ENCODE measurements around the gene TCF12.
"Not testable (repeated sequence)": the region's sequence is repeated elsewhere in the genome, so short reads cannot be mapped to it uniquely, and the experiment has no call there.

Gene TCF12

GRCh38 chr15:57097919-57098543, 179.6 kb downstream of the TCF12 start:
- H3K27me3 ChIP-seq (ENCODE audit: low read depth, low read length); H3K27ac ChIP-seq (ENCODE audit: low read length); H3K36me3 ChIP-seq (ENCODE audit: control insufficient read depth in 1 of 2, insufficient read depth in 2 of 2, low read length in 2 of 2); H3K4me3 ChIP-seq (ENCODE audit: low read depth in 1 of 2, low read length in 2 of 2); H3K4me1 ChIP-seq (ENCODE audit: control insufficient read depth in 1 of 2, insufficient read depth in 2 of 2, low read length in 2 of 2); H3K9me3 ChIP-seq (ENCODE audit: control insufficient read depth in 1 of 2, low read length in 2 of 2): not testable (repeated sequence)

GRCh38 chr15:57098896-57099295, 180.5 kb downstream of the TCF12 start:
- H3K27me3 ChIP-seq (ENCODE audit: low read depth, low read length): no peaks in the 10 kb centered on the region
- no peaks in the 10 kb centered on the region for H3K9me3 ChIP-seq (ENCODE audit: control insufficient read depth in 1 of 2, low read length in 2 of 2)
- H3K4me1 ChIP-seq (ENCODE audit: control insufficient read depth in 1 of 2, insufficient read depth in 2 of 2, low read length in 2 of 2): no peaks in the 10 kb centered on the region
- H3K4me3 ChIP-seq (ENCODE audit: low read depth in 1 of 2, low read length in 2 of 2): no peak overlapping the region
- peaks cover 0 to 7% of the 10 kb centered on the region in 2 donors for H3K36me3 ChIP-seq (ENCODE audit: control insufficient read depth in 1 of 2, insufficient read depth in 2 of 2, low read length in 2 of 2)
- no peak overlapping the region for H3K27ac ChIP-seq (ENCODE audit: low read length)

GRCh38 chr15:57100136-57100539, 181.7 kb downstream of the TCF12 start:
- H3K9me3 ChIP-seq (ENCODE audit: control insufficient read depth in 1 of 2, low read length in 2 of 2): no peaks in the 10 kb centered on the region
- no peaks in the 10 kb centered on the region for H3K27me3 ChIP-seq (ENCODE audit: low read depth, low read length)
- H3K36me3 ChIP-seq (ENCODE audit: control insufficient read depth in 1 of 2, insufficient read depth in 2 of 2, low read length in 2 of 2): no peaks in the 10 kb centered on the region
- H3K4me1 ChIP-seq (ENCODE audit: control insufficient read depth in 1 of 2, insufficient read depth in 2 of 2, low read length in 2 of 2): no peaks in the 10 kb centered on the region
- no peak overlapping the region for H3K4me3 ChIP-seq (ENCODE audit: low read depth in 1 of 2, low read length in 2 of 2)
- H3K27ac ChIP-seq (ENCODE audit: low read length): no peak overlapping the region

GRCh38 chr15:57102858-57103257, 184.4 kb downstream of the TCF12 start:
- H3K36me3 ChIP-seq (ENCODE audit: control insufficient read depth in 1 of 2, insufficient read depth in 2 of 2, low read length in 2 of 2): peaks cover 0 to 3% of the 10 kb centered on the region in 2 donors
- H3K27me3 ChIP-seq (ENCODE audit: low read depth, low read length): no peaks in the 10 kb centered on the region
- no peak overlapping the region for H3K4me3 ChIP-seq (ENCODE audit: low read depth in 1 of 2, low read length in 2 of 2)
- H3K4me1 ChIP-seq (ENCODE audit: control insufficient read depth in 1 of 2, insufficient read depth in 2 of 2, low read length in 2 of 2): no peaks in the 10 kb centered on the region
- H3K9me3 ChIP-seq (ENCODE audit: control insufficient read depth in 1 of 2, low read length in 2 of 2): no peaks in the 10 kb centered on the region
- no peak overlapping the region for H3K27ac ChIP-seq (ENCODE audit: low read length)

GRCh38 chr15:57108296-57108695, 189.9 kb downstream of the TCF12 start:
- peaks cover 0 to 15% of the 10 kb centered on the region in 2 donors for H3K4me1 ChIP-seq (ENCODE audit: control insufficient read depth in 1 of 2, insufficient read depth in 2 of 2, low read length in 2 of 2)
- H3K36me3 ChIP-seq (ENCODE audit: control insufficient read depth in 1 of 2, insufficient read depth in 2 of 2, low read length in 2 of 2): peaks cover 0 to 3% of the 10 kb centered on the region in 2 donors
- no peak overlapping the region for H3K4me3 ChIP-seq (ENCODE audit: low read depth in 1 of 2, low read length in 2 of 2)
- H3K27me3 ChIP-seq (ENCODE audit: low read depth, low read length): no peaks in the 10 kb centered on the region
- no peak overlapping the region for H3K27ac ChIP-seq (ENCODE audit: low read length)
- H3K9me3 ChIP-seq (ENCODE audit: control insufficient read depth in 1 of 2, low read length in 2 of 2): no peaks in the 10 kb centered on the region

GRCh38 chr15:57109005-57109404, 190.6 kb downstream of the TCF12 start:
- Histone ChIP-seq H3K36me3 (ENCODE audit: control insufficient read depth in 1 of 2, insufficient read depth in 2 of 2, low read length in 2 of 2) (peaks cover 0 to 3% of the 10 kb centered on the region in 2 donors), H3K9me3 (ENCODE audit: control insufficient read depth in 1 of 2, low read length in 2 of 2) (no peaks in the 10 kb centered on the region), H3K4me3 (ENCODE audit: low read depth in 1 of 2, low read length in 2 of 2) (no peak overlapping the region), H3K4me1 (ENCODE audit: control insufficient read depth in 1 of 2, insufficient read depth in 2 of 2, low read length in 2 of 2) (peaks cover 0 to 18% of the 10 kb centered on the region in 2 donors), H3K27ac (ENCODE audit: low read length) (no peak overlapping the region), H3K27me3 (ENCODE audit: low read depth, low read length) (no peaks in the 10 kb centered on the region)

GRCh38 chr15:57111002-57111401, 192.6 kb downstream of the TCF12 start:
- Histone ChIP-seq H3K36me3 (ENCODE audit: control insufficient read depth in 1 of 2, insufficient read depth in 2 of 2, low read length in 2 of 2) (no peaks in the 10 kb centered on the region), H3K4me3 (ENCODE audit: low read depth in 1 of 2, low read length in 2 of 2) (no peak overlapping the region), H3K27me3 (ENCODE audit: low read depth, low read length) (no peaks in the 10 kb centered on the region), H3K9me3 (ENCODE audit: control insufficient read depth in 1 of 2, low read length in 2 of 2) (no peaks in the 10 kb centered on the region), H3K4me1 (ENCODE audit: control insufficient read depth in 1 of 2, insufficient read depth in 2 of 2, low read length in 2 of 2) (peaks cover 0 to 24% of the 10 kb centered on the region in 2 donors), H3K27ac (ENCODE audit: low read length) (no peak overlapping the region)

- Histone ChIP-seq H3K4me1 (ENCODE audit: control insufficient read depth in 1 of 2, insufficient read depth in 2 of 2, low read length in 2 of 2) (peaks cover 0 to 24% of the 10 kb centered on the region in 2 donors), H3K36me3 (ENCODE audit: control insufficient read depth in 1 of 2, insufficient read depth in 2 of 2, low read length in 2 of 2) (no peaks in the 10 kb centered on the region), H3K27ac (ENCODE audit: low read length) (no peak overlapping the region), H3K27me3 (ENCODE audit: low read depth, low read length) (no peaks in the 10 kb centered on the region), H3K4me3 (ENCODE audit: low read depth in 1 of 2, low read length in 2 of 2) (no peak overlapping the region), H3K9me3 (ENCODE audit: control insufficient read depth in 1 of 2, low read length in 2 of 2) (no peaks in the 10 kb centered on the region)
Observed at GRCh38 chr15:57112178-57112577, 193.7 kb downstream of the TCF12 start.

- H3K27me3 ChIP-seq (ENCODE audit: low read depth, low read length): no peaks in the 10 kb centered on the region
- H3K4me3 ChIP-seq (ENCODE audit: low read depth in 1 of 2, low read length in 2 of 2): no peak overlapping the region
- H3K36me3 ChIP-seq (ENCODE audit: control insufficient read depth in 1 of 2, insufficient read depth in 2 of 2, low read length in 2 of 2): no peaks in the 10 kb centered on the region
- H3K9me3 ChIP-seq (ENCODE audit: control insufficient read depth in 1 of 2, low read length in 2 of 2): no peaks in the 10 kb centered on the region
- no peak overlapping the region for H3K27ac ChIP-seq (ENCODE audit: low read length)
- H3K4me1 ChIP-seq (ENCODE audit: control insufficient read depth in 1 of 2, insufficient read depth in 2 of 2, low read length in 2 of 2): peaks cover 7 to 24% of the 10 kb centered on the region in 2 donors
Observed at GRCh38 chr15:57114070-57114469, 195.6 kb downstream of the TCF12 start.

- Histone ChIP-seq H3K4me3 (ENCODE audit: low read depth in 1 of 2, low read length in 2 of 2) (no peak overlapping the region), H3K9me3 (ENCODE audit: control insufficient read depth in 1 of 2, low read length in 2 of 2) (no peaks in the 10 kb centered on the region), H3K36me3 (ENCODE audit: control insufficient read depth in 1 of 2, insufficient read depth in 2 of 2, low read length in 2 of 2) (no peaks in the 10 kb centered on the region), H3K27me3 (ENCODE audit: low read depth, low read length) (no peaks in the 10 kb centered on the region), H3K4me1 (ENCODE audit: control insufficient read depth in 1 of 2, insufficient read depth in 2 of 2, low read length in 2 of 2) (peaks cover 7 to 9% of the 10 kb centered on the region in 2 donors), H3K27ac (ENCODE audit: low read length) (no peak overlapping the region)
Observed at GRCh38 chr15:57118013-57118799, 199.8 kb downstream of the TCF12 start.

- Histone ChIP-seq H3K4me3 (ENCODE audit: low read depth in 1 of 2, low read length in 2 of 2) (no peak overlapping the region), H3K9me3 (ENCODE audit: control insufficient read depth in 1 of 2, low read length in 2 of 2) (no peaks in the 10 kb centered on the region), H3K36me3 (ENCODE audit: control insufficient read depth in 1 of 2, insufficient read depth in 2 of 2, low read length in 2 of 2) (no peaks in the 10 kb centered on the region), H3K27ac (ENCODE audit: low read length) (no peak overlapping the region), H3K4me1 (ENCODE audit: control insufficient read depth in 1 of 2, insufficient read depth in 2 of 2, low read length in 2 of 2) (peaks cover 0 to 7% of the 10 kb centered on the region in 2 donors), H3K27me3 (ENCODE audit: low read depth, low read length) (no peaks in the 10 kb centered on the region)
Observed at GRCh38 chr15:57122080-57122840, 203.8 kb downstream of the TCF12 start.

Data from muscle layer of duodenum (tissue), 2 donors.